ENCODE data around the gene GAMT. TPM values are rescaled to one million over a fixed set of nuclear protein-coding genes. Genes with fewer than 3 reads are reported as not detected.

Gene GAMT
- total RNA-seq, 6 experiments from 2014 or later, result 151 to 380 (median 221) TPM

DNA sequence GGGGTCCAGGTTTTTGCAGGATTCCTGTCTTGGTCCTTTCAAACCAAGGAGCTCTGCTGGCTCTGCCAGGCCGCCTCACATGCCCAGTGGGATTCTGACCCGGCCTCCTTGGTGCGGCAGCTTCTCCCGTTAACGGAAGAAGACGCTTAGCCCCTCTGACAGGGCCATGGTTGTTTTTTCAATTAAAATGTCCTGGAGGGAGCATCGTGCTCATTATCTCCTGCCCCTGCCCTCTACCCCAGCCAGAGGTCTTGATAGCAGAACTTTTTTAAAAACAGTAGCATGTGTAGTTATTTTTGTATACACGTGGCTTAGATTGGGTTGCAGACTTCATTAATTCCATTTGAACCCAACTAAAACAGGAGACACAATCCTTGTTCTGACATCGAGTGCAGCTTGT lies 25.4 kb upstream of the GAMT start:
- ATAC-seq (no peak), DNase-seq (no peak)
- Histone ChIP-seq H3K4me3 (no peak overlapping the region), H3K27ac (no peak overlapping the region), H3K36me3 (peaks cover 0 to 43% (median 12%) of the 10 kb centered on the region in 4 donors), H3K9me3 (no peaks in the 10 kb centered on the region), H3K27me3 (no peaks in the 10 kb centered on the region), H3K4me1 (peaks cover 0 to 21% (median 11%) of the 10 kb centered on the region in 4 donors)
- intact Hi-C loops (cut with DNase I), result no loop called here
- TF ChIP-seq, protein P1, sequence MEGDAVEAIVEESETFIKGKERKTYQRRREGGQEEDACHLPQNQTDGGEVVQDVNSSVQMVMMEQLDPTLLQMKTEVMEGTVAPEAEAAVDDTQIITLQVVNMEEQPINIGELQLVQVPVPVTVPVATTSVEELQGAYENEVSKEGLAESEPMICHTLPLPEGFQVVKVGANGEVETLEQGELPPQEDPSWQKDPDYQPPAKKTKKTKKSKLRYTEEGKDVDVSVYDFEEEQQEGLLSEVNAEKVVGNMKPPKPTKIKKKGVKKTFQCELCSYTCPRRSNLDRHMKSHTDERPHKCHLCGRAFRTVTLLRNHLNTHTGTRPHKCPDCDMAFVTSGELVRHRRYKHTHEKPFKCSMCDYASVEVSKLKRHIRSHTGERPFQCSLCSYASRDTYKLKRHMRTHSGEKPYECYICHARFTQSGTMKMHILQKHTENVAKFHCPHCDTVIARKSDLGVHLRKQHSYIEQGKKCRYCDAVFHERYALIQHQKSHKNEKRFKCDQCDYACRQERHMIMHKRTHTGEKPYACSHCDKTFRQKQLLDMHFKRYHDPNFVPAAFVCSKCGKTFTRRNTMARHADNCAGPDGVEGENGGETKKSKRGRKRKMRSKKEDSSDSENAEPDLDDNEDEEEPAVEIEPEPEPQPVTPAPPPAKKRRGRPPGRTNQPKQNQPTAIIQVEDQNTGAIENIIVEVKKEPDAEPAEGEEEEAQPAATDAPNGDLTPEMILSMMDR (IDR thresholded peaks at IDR 0.05), result no peak
- TF ChIP-seq POLR2A (IDR thresholded peaks at IDR 0.05), result no peak
- 75% methylated on average over 3 of the region's 9 CpGs for WGBS (ENCODE audit: insufficient coverage, low coverage, low lambda C conversion rate, missing lambda C conversion rate)

DNA sequence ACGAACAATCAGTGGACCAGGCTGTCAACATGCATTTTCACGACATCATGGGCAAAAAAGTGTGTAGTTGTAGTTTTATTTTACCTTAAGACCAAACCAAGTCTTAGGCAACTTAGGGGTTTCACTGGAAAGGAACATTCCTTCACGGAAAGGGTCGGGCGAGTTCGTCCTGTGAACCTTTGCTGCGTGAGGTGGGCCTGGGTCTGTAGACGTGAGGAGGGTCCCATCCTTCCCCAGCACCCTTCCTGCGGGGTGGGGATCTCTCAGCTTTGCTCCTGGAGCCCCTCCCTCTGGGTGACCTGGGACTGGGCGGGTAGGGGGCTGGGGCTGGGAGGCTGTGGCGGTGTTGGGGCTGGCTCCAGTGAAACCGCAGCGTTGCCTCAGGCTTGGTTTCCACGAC lies 24.6 kb upstream of the GAMT start:
- Histone ChIP-seq H3K4me3 (no peak overlapping the region), H3K9me3 (no peaks in the 10 kb centered on the region), H3K27me3 (no peaks in the 10 kb centered on the region), H3K36me3 (peaks cover 0 to 47% (median 16%) of the 10 kb centered on the region in 4 donors), H3K27ac (no peak overlapping the region), H3K4me1 (peaks cover 0 to 21% (median 11%) of the 10 kb centered on the region in 4 donors)
- ATAC-seq (no peak), DNase-seq (no peak)
- TF ChIP-seq, protein P1 (IDR thresholded peaks at IDR 0.05), result no peak
- no peak for TF ChIP-seq POLR2A (IDR thresholded peaks at IDR 0.05)
- intact Hi-C loops (cut with DNase I), result no loop called here
- 93% methylated on average over 9 of the region's 14 CpGs for WGBS (ENCODE audit: insufficient coverage, low coverage, low lambda C conversion rate, missing lambda C conversion rate)

DNA sequence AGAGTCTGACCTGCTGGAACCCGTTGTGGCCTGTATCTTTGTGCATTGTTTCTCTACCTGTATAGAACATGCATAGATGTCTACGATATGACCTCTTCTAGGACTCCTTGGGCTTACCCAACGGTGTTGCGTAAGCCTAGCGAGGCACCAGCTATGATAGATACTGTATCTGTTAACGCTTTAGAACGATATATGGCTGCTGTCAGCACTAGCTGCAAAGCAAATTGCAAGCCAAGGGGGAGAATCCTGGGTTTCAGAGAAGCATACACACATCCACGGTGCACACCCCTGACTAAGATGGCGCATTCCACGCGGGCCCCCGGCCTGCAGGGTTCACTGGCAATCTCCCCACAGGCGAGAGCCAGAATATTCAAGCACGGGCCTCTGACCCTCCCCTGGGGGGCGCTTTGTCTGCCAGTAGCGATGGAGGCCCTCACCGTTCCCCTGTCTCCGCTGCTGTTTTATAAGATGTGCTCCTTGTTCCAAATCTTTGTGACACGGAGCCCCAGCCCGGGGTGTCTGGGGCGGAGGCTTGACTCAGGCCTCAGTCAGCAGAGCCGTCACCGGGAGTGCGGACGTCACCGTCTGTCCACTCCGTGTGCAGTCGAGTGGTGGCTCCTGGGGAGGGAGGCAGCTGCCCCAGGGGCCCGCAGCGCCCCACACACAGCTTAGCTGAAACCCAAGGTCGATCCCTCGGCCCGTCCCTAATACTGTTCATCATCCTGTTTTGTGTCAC lies 23.9 kb upstream of the GAMT start:
- DNase-seq (no peak), ATAC-seq (peak in 2 of 4 donors; percentile 37 to 41)
- peaks cover 0 to 21% (median 11%) of the 10 kb centered on the region in 4 donors for H3K4me1 ChIP-seq
- peaks cover 0 to 50% (median 20%) of the 10 kb centered on the region in 4 donors for H3K36me3 ChIP-seq
- intact Hi-C loops (cut with DNase I), result no loop called here
- H3K4me3 ChIP-seq, result no peak overlapping the region
- TF ChIP-seq, protein P1 (IDR thresholded peaks at IDR 0.05), result no peak
- TF ChIP-seq POLR2A (IDR thresholded peaks at IDR 0.05), result no peak
- H3K9me3 ChIP-seq, result no peaks in the 10 kb centered on the region
- no peaks in the 10 kb centered on the region for H3K27me3 ChIP-seq
- H3K27ac ChIP-seq, result peak overlapping the region in 1 of 3 donors; percentile 37
- WGBS (ENCODE audit: insufficient coverage, low coverage, low lambda C conversion rate, missing lambda C conversion rate), result 80% methylated on average over 15 of the region's 33 CpGs

DNA sequence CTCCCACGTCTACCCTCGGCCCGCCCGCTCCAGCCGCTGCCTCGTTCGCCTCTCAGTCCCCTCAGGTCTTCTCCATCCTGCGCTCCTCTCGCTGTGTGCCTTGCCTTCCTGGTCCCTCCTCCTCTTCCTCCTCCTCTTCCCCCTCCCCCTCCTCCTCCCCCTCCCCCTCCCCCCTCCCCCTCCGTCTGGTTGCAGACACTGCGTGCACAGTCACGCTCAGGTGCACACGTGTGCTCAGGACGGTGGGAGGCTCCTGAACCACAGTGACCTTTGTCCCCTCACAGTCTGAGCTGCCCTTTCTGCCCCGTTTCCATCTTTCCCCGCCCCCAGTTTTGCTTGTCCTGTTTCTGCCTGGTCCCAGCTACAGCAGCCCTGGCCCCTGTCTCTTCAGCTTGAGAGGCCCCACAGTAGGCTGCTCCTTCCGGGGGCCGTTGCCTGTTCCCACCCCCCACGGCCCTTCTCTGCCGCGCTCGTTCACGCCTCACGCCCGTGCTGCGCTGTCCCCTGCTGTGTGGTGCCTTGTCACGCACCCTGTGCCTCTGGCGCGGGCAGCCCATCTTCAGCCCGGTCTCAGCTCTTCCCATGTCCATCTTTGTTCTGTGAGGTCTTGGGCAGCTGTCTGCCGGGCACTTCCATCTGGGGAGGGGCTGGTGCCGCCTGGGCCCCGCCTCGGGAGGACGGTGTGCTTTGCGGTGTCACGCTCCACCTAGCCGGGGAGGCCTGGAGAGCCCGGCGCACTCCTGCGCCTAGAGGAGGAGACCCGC lies 23.0 kb upstream of the GAMT start:
- intact Hi-C loops (cut with DNase I), result no loop called here
- 64% methylated on average over 22 of the region's 42 CpGs for WGBS (ENCODE audit: insufficient coverage, low coverage, low lambda C conversion rate, missing lambda C conversion rate)
- ATAC-seq, result peak; percentile 73 to 90 (median 76)
- H3K27ac ChIP-seq, result peak overlapping the region in 2 of 3 donors; percentile 37 to 62
- H3K4me1 ChIP-seq, result peaks cover 0 to 21% (median 11%) of the 10 kb centered on the region in 4 donors
- H3K4me3 ChIP-seq, result peak overlapping the region in 1 of 3 donors; percentile 10
- H3K27me3 ChIP-seq, result no peaks in the 10 kb centered on the region
- no peak for TF ChIP-seq POLR2A (IDR thresholded peaks at IDR 0.05)
- TF ChIP-seq, protein P1 (IDR thresholded peaks at IDR 0.05), result no peak
- peaks cover 0 to 44% (median 22%) of the 10 kb centered on the region in 4 donors for H3K36me3 ChIP-seq
- peak; percentile 54 to 83 (median 67) for DNase-seq
- H3K9me3 ChIP-seq, result no peaks in the 10 kb centered on the region
